Measurements from ENCODE around the gene FXYD6.

Gene FXYD6

DNA sequence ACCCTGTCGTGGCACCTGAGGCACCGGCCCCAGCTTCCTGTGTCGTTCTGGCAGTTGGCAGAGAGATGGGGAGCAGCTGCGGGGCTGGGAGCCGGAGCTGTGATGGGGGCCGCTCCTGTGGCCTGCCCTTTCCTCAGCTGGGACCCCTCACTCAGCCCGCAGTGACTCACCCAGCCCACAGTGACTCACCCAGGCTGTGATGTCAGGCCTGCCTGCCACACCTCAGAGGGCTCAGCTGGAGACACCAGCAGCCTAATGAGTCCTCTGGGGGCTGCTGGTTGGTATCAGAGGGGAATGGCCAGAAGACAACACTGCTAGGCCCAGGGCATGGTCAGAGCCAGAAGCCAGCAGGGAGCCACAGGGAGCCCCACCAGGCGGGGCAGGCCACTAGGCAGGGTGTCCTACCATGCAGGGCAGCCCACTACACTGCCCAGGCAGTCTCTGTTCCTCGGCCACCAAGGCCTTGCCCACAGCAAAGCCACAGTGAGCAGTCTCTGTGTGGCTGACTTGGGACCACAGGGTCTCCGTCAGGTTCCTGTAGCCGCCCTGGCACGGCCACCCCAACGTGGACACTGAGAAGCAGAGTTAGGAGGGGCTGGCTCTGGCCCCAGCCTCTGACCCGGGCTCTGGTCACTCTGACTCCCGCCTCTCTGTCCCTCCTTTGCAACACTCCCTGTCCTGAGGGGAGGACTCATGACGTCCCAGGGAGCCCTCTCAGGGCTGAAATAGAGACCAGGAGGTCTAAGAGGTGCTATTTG is 47.7 kb downstream of the FXYD6 start:
- no peak for FAIRE-seq

DNA sequence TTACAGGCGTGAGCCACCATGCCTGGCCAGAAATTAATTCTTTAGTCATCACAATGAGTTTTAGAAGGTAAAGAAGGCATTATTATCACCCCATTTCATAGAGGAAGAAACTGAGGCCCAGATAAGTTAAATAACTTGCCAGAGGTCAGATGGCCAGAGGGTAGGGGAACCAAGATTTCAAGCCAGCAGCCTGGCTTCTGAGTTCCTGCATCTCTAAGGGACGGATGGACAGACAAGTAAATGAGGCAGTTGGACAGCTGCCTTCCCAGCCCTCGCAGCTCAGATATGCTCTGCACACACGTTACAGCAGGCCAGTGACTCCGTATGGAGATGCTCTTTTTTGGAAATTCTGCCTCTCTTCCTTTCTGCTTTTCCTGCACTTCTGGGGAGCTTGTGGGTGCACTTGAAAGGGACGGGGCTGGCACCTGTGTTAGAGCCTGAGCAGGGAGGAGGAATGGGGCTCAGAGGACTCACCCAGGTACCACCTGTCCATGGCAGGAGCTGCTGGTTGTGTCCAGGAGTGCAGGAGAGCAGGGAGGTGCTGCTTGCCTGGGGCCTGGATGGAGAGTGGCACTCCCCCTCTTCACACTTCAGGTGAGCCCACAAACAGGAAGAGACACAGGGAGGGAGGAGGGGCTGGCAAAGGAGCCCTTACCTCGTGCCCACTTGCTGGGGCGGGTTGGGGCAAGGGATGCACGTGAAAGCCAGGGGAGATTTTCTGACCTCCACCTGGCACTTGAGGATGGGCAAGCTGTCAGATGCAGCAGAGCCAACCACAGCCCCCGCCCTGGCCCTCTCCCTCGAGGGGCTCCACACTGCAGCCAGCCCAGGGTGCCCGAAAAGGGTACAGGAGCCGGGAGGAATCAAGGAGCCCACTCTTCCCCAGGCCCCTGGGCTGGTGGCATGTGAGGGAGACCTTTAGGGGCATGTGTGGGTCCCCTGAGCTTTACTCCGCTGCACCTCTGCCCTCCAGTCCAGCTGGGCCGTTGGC is 48.6 kb downstream of the FXYD6 start:
- FAIRE-seq = no peak

DNA sequence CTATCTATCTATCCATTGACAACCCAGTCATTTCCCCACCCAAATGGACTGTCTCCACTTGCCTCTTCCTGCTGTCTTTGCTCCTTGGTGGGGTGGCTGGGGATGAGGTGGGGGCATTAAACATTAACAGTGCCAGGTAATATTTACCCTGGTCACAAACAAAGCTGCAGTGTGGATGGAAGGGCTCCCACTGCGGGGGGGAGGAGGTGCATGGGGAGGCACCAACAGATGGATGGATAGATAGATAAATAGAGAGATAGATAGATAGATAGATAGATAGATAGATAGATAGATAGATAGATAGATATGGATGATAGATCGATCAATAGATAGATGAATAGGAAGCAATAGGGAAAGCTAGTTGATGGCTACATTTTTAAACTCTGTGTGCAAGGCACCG is 49.6 kb downstream of the FXYD6 start:
- FAIRE-seq = no peak

DNA sequence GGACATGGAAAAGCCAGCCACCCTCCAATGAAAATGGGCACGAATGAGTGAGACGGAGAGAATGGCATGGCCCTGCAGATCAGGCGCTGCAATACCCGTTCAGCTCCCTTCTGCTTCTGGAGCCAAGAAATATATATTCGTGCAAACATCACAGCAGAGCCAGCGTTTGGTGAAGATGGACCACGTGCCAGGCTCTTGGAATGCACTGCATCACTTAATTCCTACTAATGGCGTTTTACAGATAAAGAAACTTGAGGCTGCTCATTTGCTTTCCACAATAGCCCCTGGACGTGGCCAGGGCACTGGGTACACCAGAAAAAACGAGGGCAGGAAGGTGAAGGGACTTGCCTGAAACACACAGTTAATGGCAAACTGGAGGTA is 50.3 kb downstream of the FXYD6 start:
- FAIRE-seq = no peak

DNA sequence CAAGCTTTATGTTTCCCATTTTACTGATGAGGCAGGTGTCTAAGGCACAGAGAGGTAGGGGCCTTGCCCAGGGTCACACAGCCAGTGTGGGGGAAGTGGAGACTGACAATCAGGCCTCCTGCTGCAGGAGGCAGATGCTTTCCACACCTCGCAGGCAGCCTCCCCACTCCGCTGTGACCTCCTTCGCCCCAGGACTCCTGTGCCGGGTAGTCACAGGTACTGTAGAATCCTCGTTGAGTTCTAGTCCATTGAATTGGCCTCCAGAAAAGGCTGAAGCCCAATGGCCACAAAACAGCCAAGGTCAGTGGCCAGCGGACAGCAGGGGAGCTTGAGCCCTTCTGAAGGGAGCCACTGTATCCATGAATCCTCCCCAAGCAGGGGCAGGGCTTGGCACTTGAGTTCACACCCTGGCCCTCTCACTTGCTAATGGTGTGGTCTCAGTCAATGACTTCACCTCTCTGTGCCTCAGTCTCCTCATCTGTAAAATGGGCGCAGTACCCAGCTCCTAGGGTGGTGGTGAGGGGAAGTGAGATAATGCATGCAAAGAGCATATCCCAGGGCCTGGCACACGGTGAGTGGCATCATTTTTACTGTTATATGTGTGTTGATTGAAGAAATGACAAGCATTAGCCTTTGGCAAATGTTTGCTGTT is 50.8 kb downstream of the FXYD6 start:
- FAIRE-seq = no peak

DNA sequence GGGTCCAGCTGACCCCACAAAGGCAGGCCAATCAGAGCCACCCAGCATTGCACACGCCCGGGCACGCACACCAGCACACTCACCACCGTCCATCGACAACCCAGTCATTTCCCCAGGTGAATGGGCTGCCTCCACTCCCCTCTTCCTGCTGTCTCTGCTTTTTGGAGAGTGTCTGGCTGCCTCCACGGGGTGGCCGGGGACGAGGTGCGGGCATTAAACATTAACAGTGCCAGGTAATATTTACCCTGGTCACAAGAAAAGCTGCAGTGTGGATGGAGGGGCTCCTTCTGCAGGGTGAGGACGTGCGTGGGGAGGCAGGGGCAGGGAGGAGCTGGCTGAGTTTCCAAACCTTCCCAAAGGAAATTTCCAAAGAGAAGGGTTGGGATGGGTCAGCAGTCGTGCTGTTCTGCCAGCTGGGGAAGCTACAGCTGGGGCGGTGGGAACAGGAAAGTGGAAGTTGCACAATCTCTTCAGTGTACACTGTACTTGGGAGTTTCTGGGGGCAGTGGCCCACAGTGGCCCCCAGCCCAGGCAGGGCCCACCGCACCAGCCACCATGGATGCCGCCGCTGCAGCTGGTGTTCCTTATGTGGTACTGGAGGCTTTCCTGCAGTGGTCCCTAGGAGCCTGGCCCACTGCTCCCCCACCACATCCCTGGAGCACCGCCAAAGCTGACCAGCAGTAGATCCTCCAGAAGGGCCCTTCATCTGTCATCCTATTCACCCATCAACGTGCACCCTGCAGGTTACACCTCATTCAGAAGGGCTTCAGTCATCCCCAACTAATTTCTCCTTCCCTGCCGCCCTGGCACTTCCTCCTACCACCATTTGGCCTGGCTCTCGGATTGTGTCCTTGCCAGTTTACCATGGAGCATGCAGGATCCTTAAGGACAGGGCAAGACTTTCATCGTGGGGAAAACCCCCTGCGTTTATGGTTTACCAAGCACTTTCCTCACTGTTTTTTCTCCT is 51.6 kb downstream of the FXYD6 start, which contains the start of gene FXYD2:
TSS of gene FXYD2 (minus strand) at position 174 of the 967 bp plus-strand sequence. CDS start at position 108, 66 bp downstream.
- no peak for FAIRE-seq

DNA sequence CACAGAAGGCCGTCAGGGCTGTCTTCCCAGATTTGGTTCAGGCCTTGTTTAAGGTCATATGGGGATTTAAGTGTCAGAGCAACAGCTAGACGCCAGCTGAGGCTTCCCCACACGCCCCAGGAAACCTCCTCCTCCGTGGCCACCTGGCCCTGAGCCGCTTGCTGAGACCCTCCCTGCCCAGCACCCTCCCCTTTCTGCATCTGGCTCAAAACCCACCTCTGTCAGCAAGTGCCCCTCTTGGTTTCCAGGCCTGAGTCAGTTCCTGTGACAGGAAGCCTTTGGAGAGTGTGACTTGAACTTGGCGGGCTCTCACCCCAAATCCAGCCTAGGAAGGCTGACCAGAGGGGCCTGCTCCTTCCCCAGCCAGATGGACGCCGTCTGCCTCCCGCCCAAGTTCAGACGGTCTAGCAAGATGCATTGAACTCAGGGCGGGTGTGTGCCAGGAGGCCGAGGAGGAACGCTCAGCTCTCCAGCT is 52.5 kb downstream of the FXYD6 start:
- FAIRE-seq = no peak

DNA sequence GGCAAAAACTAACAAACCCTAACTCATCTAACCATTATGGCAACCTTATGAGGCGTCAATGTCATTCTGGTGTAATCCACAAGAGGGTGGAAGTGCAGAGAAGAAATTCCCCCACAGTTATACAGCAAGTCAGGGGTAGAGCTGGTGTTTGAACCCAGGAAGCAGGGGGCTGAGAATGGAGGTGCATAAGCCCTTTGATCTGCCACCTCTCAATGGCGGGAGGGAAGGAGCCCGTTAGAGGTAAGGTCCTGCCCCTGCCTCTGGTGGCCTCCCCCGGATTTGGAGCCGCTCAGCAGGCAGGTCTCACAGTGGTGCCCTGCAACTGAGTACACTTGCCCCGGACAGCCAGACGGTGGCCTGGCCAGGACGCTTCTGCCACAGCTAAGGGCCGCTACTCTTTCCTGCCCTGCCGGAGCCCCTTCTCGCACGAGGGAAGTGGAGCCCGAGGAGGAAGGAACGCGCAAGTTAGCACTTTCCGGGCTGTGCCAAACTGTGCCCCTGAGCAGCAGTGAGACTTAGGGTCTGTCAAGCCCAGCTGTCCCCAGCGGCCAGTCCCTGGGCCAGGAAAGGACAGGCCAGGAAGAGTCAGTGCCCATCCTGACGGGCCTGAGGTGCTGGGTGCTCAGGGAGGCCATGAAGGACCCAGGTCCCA is 53.0 kb downstream of the FXYD6 start:
- no peak for FAIRE-seq

DNA sequence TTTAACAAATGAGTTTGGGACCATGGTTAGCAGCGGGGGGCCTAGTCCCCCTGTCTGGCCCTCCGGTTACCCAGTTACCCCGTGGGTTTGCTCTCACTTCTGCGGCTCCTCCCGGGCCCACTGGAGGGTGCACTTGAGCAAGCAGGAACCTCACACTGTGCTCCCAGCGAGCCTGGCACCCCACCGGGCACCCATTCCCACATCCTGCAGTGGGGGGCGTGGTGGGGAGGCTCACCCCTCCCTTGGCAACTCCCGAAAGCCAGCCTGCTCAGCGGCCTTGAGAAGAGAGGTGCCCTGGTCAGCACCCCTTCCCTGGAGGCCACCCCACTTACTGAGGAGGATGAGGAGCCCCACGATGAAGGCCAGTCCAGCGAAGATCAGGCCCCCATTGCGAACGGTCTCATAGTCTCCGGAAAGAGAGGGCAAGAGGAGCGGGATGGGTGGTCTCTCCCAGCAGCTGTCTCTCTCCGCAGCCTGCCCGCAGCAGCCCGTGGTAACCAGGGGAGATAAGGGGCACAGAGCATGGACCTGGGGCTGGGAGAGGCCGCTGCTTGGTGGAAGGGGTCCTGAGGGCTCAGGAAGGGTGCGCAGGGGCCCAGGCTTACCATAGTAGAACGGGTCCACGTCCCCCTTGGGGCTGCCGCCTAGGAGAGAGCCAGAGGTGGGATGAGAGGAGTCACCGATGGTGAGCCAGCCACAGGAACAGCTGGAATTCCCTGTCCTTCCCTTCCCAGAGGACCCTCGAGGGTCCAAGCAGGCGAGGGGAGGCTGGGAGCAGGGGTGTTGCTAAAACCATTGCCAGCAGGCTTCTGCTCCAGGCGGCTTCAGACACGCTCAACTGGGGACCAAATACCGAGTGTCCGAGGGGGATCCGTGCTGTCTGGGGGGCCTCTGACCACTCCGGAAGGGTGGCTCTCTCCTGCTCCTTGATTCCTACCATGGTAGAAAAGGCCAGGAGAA is 54.1 kb downstream of the FXYD6 start:
- no peak for FAIRE-seq

DNA sequence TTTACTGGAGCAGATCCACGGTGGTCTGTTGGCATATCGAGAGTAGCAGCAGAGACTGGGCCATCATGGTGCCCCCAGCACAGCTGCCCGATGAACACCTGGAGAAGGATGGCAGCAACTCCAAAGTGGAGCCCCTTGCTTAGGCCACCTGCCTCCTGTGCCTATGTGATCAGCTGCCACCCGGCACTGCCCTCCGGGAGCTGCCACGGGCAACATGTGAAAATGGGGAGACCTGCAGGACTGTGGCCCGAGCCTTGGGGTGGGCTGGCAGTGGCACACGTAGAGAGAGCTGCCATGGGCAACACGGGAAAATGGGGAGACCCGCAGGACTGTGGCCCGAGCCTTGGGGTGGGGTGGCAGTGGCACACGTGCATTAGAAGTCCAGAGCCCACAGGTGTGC is 55.0 kb downstream of the FXYD6 start:
- no peak for FAIRE-seq

DNA sequence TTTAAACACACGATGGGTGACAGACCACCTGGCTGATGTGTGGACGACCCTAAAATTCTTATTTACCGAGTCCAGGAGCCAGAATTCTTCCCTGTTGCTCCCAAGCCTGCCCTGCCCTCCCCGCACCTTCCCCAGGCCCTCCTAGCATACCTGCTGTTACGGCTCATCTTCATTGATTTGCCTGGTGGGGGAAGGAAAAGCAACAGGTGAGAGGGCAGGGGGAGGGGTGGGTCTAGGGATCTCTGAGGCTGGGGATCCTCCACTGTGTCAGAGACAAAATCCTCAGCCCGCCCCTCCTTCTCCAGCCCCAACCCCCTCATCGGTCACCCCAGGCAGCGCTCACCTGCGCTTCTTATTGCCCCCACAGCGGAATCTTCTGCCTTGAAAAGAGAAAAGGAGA is 55.9 kb downstream of the FXYD6 start:
- no peak for FAIRE-seq

DNA sequence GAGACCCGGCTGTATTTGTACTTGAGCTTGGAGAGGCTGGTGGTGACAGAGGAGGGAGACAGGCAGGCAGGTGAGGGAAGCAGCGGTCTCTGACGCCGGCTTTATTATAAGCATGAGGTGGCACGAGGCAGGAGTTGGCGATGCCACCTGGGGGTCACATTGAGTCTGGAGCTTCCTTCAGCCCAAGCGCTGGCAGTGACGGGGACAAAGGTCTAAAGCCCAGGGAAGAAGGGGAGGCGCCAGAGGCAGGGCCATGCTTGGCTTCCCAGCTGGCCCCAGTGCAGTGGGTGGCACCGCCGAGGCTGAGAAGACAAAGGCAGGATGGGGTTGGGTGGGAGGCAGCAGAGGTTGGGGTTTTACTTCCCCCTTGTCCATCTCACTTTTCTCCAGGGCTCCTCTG is 56.4 kb downstream of the FXYD6 start:
- FAIRE-seq = no peak

DNA sequence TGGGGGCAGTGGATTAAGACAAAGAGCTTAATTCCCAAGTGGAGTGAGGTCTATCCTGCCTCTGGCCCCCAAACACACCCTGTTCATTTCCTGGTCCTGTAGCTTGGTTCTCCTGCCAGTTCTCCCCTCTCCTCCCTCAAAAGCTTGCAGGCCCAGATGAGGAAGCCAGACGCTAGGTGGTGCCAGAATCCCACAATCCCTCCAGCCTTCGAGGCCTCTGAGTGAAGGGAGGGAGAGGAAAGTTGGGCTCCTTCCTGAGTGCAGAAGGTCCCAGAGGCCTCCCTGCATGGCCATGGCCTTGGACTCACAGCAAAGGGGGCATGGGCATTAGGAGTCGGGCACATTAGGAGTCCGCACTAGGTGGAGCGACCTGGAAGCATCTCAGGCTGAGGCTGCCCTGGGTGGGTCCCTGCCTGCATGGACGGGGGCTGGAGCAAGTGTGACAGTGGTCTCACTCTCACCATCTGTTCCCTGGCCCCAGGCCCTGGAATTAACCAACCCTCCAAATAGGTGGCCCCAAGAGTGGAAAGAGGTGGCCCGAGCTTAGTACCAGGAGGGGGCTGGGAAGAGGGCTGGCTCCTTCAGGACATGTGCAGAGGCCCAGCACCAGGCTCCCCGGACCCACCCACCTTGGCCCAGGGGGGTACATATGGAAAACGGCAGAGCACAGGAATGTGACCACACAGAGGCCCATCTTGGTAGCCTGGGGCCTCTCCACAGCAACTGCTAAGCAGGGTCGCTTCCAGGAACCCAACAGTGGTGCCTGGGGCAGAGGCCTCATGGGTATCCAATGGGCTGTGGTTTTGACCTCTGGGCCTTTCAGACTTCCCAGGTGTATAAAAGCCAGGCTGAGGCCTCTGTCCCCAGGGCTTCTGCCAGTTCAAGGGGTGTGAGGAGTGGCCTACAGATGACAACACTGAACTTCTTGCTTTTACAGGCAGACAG is 57.1 kb downstream of the FXYD6 start:
- no peak for FAIRE-seq

DNA sequence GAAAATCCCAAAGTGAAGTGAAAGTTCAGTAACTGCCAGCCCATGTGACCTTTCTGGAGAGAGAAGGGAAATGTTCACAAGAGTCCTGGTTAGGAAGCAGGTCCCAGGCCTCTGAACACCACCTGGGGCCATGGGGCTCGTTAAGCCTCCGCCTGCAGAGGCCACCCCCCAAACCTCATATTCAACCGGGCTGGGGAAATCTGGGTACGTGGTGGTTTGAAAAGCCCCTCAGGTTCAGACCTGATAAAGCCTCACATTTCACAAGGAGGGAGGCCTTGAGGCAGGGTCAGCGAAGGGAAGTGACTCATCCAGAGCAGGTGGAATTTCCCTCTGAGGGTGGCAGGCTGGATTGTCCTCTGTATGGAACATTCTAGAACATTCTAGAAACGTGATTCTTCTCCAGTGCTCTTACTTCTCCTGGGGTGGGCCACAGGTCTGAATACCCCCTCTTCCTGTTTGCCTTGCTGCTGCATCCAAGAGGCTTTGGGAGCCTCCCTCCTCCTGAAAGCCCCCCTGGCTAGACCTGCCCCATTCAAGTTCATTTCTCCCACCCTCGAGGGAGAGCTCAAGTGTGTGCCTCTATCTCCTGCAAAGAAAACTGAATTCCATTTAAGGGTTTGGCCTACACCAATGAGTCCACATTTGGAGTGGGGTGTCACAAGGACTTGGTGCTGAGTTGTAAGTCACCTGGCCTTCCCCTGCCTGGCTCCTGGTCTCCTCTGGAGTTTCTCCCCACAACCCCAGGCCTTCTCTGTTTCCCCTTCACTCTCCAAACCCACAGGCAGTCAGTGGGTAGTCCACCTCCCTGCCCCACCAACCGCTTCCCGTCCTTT is 58.2 kb downstream of the FXYD6 start:
- FAIRE-seq = no peak

DNA sequence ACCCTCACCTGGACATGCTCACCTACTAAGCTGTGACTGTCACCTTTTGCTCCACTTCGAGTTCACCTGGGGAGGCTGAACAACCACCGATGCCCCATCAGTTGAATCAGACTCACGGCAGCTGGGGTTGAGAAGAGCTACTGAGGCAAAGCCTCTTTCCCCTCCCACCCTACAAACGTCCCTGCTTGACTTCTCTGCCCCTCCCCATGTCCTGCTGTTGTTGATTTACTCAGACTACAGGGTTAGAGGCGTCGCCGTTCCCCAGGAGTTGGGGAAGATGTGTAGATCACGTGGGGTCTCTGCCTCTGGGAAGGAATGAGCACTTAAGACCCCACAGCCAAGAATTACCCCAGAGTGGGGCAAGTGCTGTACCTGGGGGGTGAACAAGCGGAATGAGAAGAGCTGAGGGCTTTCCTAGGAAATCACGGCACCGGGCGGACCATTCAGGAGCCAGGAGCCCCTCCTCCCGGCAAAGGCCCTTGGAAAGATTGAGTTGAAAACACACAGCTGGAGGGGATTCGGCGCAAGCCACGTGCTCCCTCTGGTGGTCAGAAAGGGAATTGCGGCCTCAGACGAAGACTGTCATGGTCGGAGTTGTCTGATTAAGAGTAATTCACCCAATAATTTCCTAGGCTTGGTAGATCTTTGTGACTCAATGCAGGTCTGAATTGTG is 59.0 kb downstream of the FXYD6 start:
- FAIRE-seq = no peak

DNA sequence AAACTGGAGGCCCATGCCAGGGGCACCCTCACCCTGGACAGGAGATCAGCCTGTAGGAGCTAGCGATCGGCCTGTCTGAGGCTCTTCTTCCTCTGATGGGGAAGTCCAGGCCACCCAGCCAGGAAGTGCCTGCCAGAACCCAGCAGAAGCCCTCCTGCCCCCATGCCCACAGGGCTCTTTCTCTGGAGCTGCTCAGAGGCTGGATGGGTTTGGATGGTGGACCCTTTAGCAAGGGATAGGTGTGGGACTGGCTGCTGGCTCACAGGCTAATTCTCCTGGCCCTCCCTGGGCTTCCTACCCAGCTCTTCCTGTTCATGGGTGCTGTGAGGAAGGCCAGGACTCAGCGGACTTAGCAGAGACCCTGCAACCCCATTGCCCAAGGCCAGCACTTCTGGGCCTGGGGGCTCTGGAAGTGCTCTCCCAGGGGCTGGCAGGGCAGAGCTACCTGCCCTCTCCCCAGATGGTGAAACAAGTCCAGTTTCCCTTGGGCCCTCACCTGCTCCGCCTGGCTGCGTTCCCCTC is 59.6 kb downstream of the FXYD6 start:
- no peak for FAIRE-seq

DNA sequence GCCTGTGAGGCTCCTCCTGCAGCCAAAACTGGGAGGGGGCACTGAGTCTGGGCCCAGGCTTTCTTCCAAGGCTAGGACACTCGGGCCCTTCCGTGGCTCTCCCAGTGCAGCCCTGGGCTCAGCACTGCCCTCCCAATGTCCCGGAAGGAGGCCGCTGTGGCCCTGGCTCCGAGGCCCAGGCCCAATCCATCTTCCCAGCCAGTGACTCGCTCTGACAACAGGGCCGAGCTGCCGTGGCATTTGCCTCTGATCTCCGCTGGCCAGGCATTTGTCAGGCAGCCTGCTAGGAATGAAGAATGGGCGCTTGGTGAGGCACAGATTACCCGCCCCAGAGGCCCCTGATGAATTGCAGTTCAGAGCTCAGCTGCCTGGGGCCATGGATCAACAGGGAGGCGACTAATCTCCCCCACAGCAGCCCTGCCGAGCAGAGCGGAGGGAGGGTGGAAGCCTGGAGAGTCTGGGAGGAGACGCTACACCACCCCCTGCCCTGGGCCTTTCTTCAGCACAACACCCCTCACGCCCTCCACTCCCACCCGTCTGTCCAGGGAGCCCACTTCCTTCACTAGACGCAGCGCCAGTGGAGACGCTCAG is 60.2 kb downstream of the FXYD6 start:
- no peak for FAIRE-seq

All from A204.1 (cell line).